GM12873 (cell line): ENCODE results near the gene ANKRD13D.

Experiments
- CTCF ChIP-seq: IDR thresholded peaks from 2 replicates; pipeline ENCODE4 v1.5.1; 2012; ENCODE audit warnings: low read depth, mild to moderate bottlenecking, moderate library complexity, low read length, control low read depth; ENCODE audit not compliant: insufficient read depth; ENCODE audit errors: missing control alignments

The ANKRD13D gene

GRCh38 chr11:67303132-67303834 is 14.2 kb downstream of the ANKRD13D start, which contains the start of gene SSH3:
SSH3 (plus strand) TSS chr11:67303530; CDS start chr11:67303626, 96 bp downstream.
- TF ChIP-seq CTCF: no peak

GRCh38 chr11:67303835-67304411 is 14.8 kb downstream of the ANKRD13D start:
- no peak for TF ChIP-seq CTCF

- TF ChIP-seq CTCF: no peak
Measured at GRCh38 chr11:67304511-67305113, 15.5 kb downstream of the ANKRD13D start.

GRCh38 chr11:67306769-67307544 is 17.9 kb downstream of the ANKRD13D start:
- TF ChIP-seq CTCF: no peak

GRCh38 chr11:67307545-67308001 is 18.5 kb downstream of the ANKRD13D start:
- no peak for TF ChIP-seq CTCF

GRCh38 chr11:67308031-67308866 is 19.1 kb downstream of the ANKRD13D start:
- no peak for TF ChIP-seq CTCF
